IMR-90 (cell line): ENCODE measurements around the gene ATP11A. TPM values are rescaled to one million over a fixed set of nuclear protein-coding genes. Genes with fewer than 3 reads are reported as not detected.

Experiments used
- ATAC-seq: fragments of 200-7000 bp; cut with Tn5 transposase; 2 replicates; pipeline ENCODE4 v1.9.1; 2020; ENCODE audit warnings: low read depth, mild to moderate bottlenecking, moderate library complexity
- BruUV-seq: library from RNA; stranded (reverse); fragments of 400-500 nt; replicated peaks from 2 replicates; lab custom pipeline; 2021; lab: Mats Ljungman, UMichigan
- CTCF ChIA-PET: fragments of 300-600 bp; formaldehyde crosslinking; extraction: SDS; loops from one replicate; lab custom pipeline; 2021; ENCODE audit warnings: antibody characterized with exemption; lab: Yijun Ruan, JAX
- POLR2A ChIA-PET: fragments of 300-600 bp; sonication (Branson Sonifier 250); formaldehyde crosslinking; loops from one replicate; lab custom pipeline; 2022; ENCODE audit warnings: antibody characterized with exemption; ENCODE audit not compliant: unreplicated experiment; lab: Charles Lee
- DNase-seq: peaks from one replicate; pipeline ENCODE4 v3.0.0; 2013
- H2AFZ ChIP-seq: replicated peaks from 2 replicates; pipeline ENCODE3; 2013; ENCODE audit warnings: low read length, mild to moderate bottlenecking; ENCODE audit not compliant: poor library complexity
- H2AK5ac ChIP-seq: 2 replicates; pipeline ENCODE4 v1.6.1; 2013; ENCODE audit warnings: low read depth, low read length, inconsistent platforms
- H2AK9ac ChIP-seq: replicated peaks from 2 replicates; pipeline ENCODE3; 2013; ENCODE audit warnings: mild to moderate bottlenecking, low read depth, low read length, moderate library complexity; ENCODE audit not compliant: poor library complexity
- H2BK120ac ChIP-seq: 2 replicates; pipeline ENCODE4 v1.6.1; 2013; ENCODE audit warnings: low read depth, low read length, inconsistent platforms
- H2BK15ac ChIP-seq: 3 replicates; pipeline ENCODE4 v1.6.1; 2013; ENCODE audit warnings: low read depth, low read length, inconsistent platforms
- H2BK20ac ChIP-seq: 2 replicates; pipeline ENCODE4 v1.6.1; 2013; ENCODE audit warnings: low read depth, mild to moderate bottlenecking, inconsistent platforms, low read length, moderate library complexity
- H2BK5ac ChIP-seq: 2 replicates; pipeline ENCODE4 v1.6.1; 2013; ENCODE audit warnings: mild to moderate bottlenecking, low read depth, low read length, inconsistent platforms; ENCODE audit not compliant: poor library complexity, severe bottlenecking
- H3K14ac ChIP-seq: replicated peaks from 2 replicates; pipeline ENCODE4 v1.6.1; 2013; ENCODE audit warnings: low read depth, low read length, inconsistent platforms
- H3K18ac ChIP-seq: 2 replicates; pipeline ENCODE4 v1.6.1; 2013; ENCODE audit warnings: low read depth, low read length, control low read depth
- H3K23ac ChIP-seq: 2 replicates; pipeline ENCODE4 v1.6.1; 2013; ENCODE audit warnings: low read depth, low read length, inconsistent platforms
- H3K27ac ChIP-seq: 2 replicates; pipeline ENCODE4 v1.5.1; 2013; ENCODE audit warnings: mild to moderate bottlenecking, control low read depth, low read length; ENCODE audit not compliant: insufficient read depth
- H3K27me3 ChIP-seq: 2 replicates; pipeline ENCODE4 v1.6.1; 2013; ENCODE audit warnings: low read length; ENCODE audit not compliant: control insufficient read depth, insufficient read depth
- H3K36me3 ChIP-seq: 2 replicates; pipeline ENCODE4 v1.6.1; 2013; ENCODE audit warnings: low read length, mixed read lengths; ENCODE audit not compliant: control insufficient read depth, insufficient read depth
- H3K4ac ChIP-seq: 2 replicates; pipeline ENCODE4 v1.6.1; 2013; ENCODE audit warnings: low read depth, low read length, inconsistent platforms
- H3K4me1 ChIP-seq: 2 replicates; pipeline ENCODE4 v1.6.1; 2013; ENCODE audit warnings: low read length, mixed read lengths; ENCODE audit not compliant: control insufficient read depth, insufficient read depth
- H3K4me2 ChIP-seq: 2 replicates; pipeline ENCODE4 v1.6.1; 2013; ENCODE audit warnings: low read depth, mild to moderate bottlenecking, control low read depth, low read length, moderate library complexity
- H3K4me3 ChIP-seq: 2 replicates; pipeline ENCODE4 v1.5.1; 2013; ENCODE audit warnings: low read depth, mild to moderate bottlenecking, control low read depth, low read length, moderate library complexity; ENCODE audit not compliant: insufficient read depth
- H3K56ac ChIP-seq: 2 replicates; pipeline ENCODE4 v1.6.1; 2013; ENCODE audit warnings: low read length, inconsistent platforms; ENCODE audit not compliant: insufficient read depth; ENCODE audit errors: extremely low read depth
- H3K79me1 ChIP-seq, 2 experiments: 2 replicates each; pipeline ENCODE4 v1.6.1; 2013; ENCODE audit warnings: low read length in 2 of 2, inconsistent platforms in 1 of 2, low read depth in 1 of 2
- H3K9ac ChIP-seq: 2 replicates; pipeline ENCODE4 v1.6.1; 2013; ENCODE audit warnings: low read depth, low read length, control low read depth
- H3K9me1 ChIP-seq: 2 replicates; pipeline ENCODE4 v1.6.1; 2013; ENCODE audit warnings: low read length, inconsistent platforms; ENCODE audit not compliant: insufficient read depth
- H3K9me3 ChIP-seq: 2 replicates; pipeline ENCODE4 v1.6.1; 2013; ENCODE audit warnings: low read length; ENCODE audit not compliant: control insufficient read depth, insufficient read depth
- H4K20me1 ChIP-seq: 2 replicates; pipeline ENCODE4 v1.6.1; 2013; ENCODE audit warnings: low read length, inconsistent platforms; ENCODE audit not compliant: insufficient read depth
- H4K5ac ChIP-seq: 2 replicates; pipeline ENCODE4 v1.6.1; 2013; ENCODE audit warnings: mild to moderate bottlenecking, low read depth, low read length, control low read depth
- H4K8ac ChIP-seq, 2 experiments: 2 replicates each; pipeline ENCODE4 v1.6.1; 2013; ENCODE audit warnings: low read depth in 2 of 2, low read length in 2 of 2, control low read depth in 1 of 2, inconsistent platforms in 1 of 2
- H4K91ac ChIP-seq: 2 replicates; pipeline ENCODE4 v1.6.1; 2013; ENCODE audit warnings: low read depth, low read length, inconsistent platforms; ENCODE audit not compliant: insufficient read depth
- BHLHE40 ChIP-seq: fragments of 150-350 bp; IDR thresholded peaks from 2 replicates; pipeline ENCODE4 v1.6.1; 2016; ENCODE audit warnings: mild to moderate bottlenecking, low read depth, low read length
- CEBPB ChIP-seq: IDR thresholded peaks from 2 replicates; pipeline ENCODE4 v1.6.1; 2012; ENCODE audit warnings: low read depth, low read length, improper control_type of control experiment
- CHD1 ChIP-seq: IDR thresholded peaks from 2 replicates; pipeline ENCODE4 v1.6.1; 2012; ENCODE audit warnings: low read depth, low read length, improper control_type of control experiment
- CTCF ChIP-seq: conservative IDR thresholded peaks from 2 replicates; pipeline ENCODE4 v1.5.1; 2012; ENCODE audit warnings: mild to moderate bottlenecking, low read depth, low read length, improper control_type of control experiment
- FOS ChIP-seq: fragments of 150-350 bp; IDR thresholded peaks from 2 replicates; pipeline ENCODE4 v1.6.1; 2016; ENCODE audit warnings: low read depth, low read length
- MAFK ChIP-seq: IDR thresholded peaks from 2 replicates; pipeline ENCODE4 v1.6.1; 2012; ENCODE audit warnings: low read depth, low read length, improper control_type of control experiment
- MAZ ChIP-seq: IDR thresholded peaks from 2 replicates; pipeline ENCODE4 v1.6.1; 2012; ENCODE audit warnings: low read depth, mild to moderate bottlenecking, low read length, improper control_type of control experiment, moderate library complexity, borderline replicate concordance
- MXI1 ChIP-seq: IDR thresholded peaks from 2 replicates; pipeline ENCODE4 v1.6.1; 2012; ENCODE audit warnings: low read depth, mild to moderate bottlenecking, low read length, moderate library complexity, borderline replicate concordance
- NFE2L2 ChIP-seq: fragments of 150-350 bp; IDR thresholded peaks from 2 replicates; pipeline ENCODE4 v1.6.1; 2016; ENCODE audit warnings: low read depth, mild to moderate bottlenecking, low read length
- POLR2A ChIP-seq: IDR thresholded peaks from 2 replicates; pipeline ENCODE4 v1.6.1; 2012; ENCODE audit warnings: mild to moderate bottlenecking, low read depth, low read length
- RAD21 ChIP-seq: IDR thresholded peaks from 2 replicates; pipeline ENCODE4 v1.6.1; 2012; ENCODE audit warnings: low read length, improper control_type of control experiment
- RCOR1 ChIP-seq: IDR thresholded peaks from 2 replicates; pipeline ENCODE4 v1.6.1; 2012; ENCODE audit warnings: mild to moderate bottlenecking, low read length, improper control_type of control experiment; ENCODE audit not compliant: insufficient replicate concordance
- RFX5 ChIP-seq: IDR thresholded peaks from 2 replicates; pipeline ENCODE4 v1.8.0; 2012; ENCODE audit warnings: low read depth, mild to moderate bottlenecking, low read length, moderate library complexity
- WGBS, 2 experiments: methylation state at CpG; one replicate each; pipeline versions ENCODE4 v1.1.5 to v1.1.7; 2013; ENCODE audit warnings: missing lambda C conversion rate in 2 of 2; ENCODE audit not compliant: insufficient read length in 1 of 2; ENCODE audit errors: extremely low coverage in 2 of 2; 5-methylcytosine and 5-hydroxymethylcytosine counted together
- dilution Hi-C: fragments of 300-500 bp; cut with HindIII; formaldehyde crosslinking; loops from one replicate; pipeline ENCODE4 v1.14.3; 2018; ENCODE audit warnings: low sequenced_read_pairs; ENCODE audit not compliant: unreplicated experiment
- in situ Hi-C: fragments of 300-500 bp; cut with MboI; formaldehyde crosslinking; loops from 3 replicates; pipeline ENCODE4 v1.14.3; 2019; ENCODE audit warnings: low sequenced_read_pairs, inconsistent platforms, mixed read lengths
- intact Hi-C: fragments of 100-400 bp; cut with micrococcal nuclease; formaldehyde crosslinking; loops from 2 replicates; pipeline ENCODE4 v1.10.0; 2022
- polyA plus RNA-seq, 3 experiments: library from polyadenylated mRNA; depleted of rRNA; stranded (reverse); fragments of >200 nt; gene quantifications; 2 replicates each; pipeline ENCODE4 v1.2.3, GENCODE V29; 2012; ENCODE audit warnings: low replicate concordance in 1 of 3
- total RNA-seq: library from RNA; depleted of rRNA; stranded (reverse); fragments of >200 nt; gene quantifications from 2 replicates; pipeline ENCODE4 v1.2.3, GENCODE V29; 2012
- TF ChIP-seq, protein P1 (sequence below): fragments of 150-350 bp; IDR thresholded peaks from 2 replicates; pipeline ENCODE4 v1.6.1; 2017; ENCODE audit warnings: mild to moderate bottlenecking, antibody characterized with exemption, low read length, low read depth
- TF ChIP-seq, protein P2 (sequence below): fragments of 150-350 bp; IDR thresholded peaks from 2 replicates; pipeline ENCODE4 v1.6.1; 2016; ENCODE audit warnings: low read depth, mild to moderate bottlenecking, low read length, moderate library complexity, borderline replicate concordance

Gene ATP11A
- total and polyA plus RNA-seq, 2 of the 4 experiments (the other 2 are of a cell fraction): 8.4 to 12.0 TPM

GRCh38 chr13:112704308-112705145, 14.7 kb downstream of the ATP11A start:
- 80% methylated on average over 1 of the region's 17 CpGs; no CpG with 5 or more reads in 1 of the 2 experiments for WGBS, 2 experiments
- intact Hi-C loops: no loop called here
- TF ChIP-seq NFE2L2 (no peak), FOS (no peak), RCOR1 (no peak), CEBPB (no peak), MAZ (no peak), CTCF (no peak), MAFK (no peak), RAD21 (no peak), RFX5 (no peak), CHD1 (no peak), MXI1 (no peak), POLR2A (no peak), BHLHE40 (no peak)
- TF ChIP-seq, protein P1, sequence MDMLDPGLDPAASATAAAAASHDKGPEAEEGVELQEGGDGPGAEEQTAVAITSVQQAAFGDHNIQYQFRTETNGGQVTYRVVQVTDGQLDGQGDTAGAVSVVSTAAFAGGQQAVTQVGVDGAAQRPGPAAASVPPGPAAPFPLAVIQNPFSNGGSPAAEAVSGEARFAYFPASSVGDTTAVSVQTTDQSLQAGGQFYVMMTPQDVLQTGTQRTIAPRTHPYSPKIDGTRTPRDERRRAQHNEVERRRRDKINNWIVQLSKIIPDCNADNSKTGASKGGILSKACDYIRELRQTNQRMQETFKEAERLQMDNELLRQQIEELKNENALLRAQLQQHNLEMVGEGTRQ: no peak
- TF ChIP-seq, protein P2, sequence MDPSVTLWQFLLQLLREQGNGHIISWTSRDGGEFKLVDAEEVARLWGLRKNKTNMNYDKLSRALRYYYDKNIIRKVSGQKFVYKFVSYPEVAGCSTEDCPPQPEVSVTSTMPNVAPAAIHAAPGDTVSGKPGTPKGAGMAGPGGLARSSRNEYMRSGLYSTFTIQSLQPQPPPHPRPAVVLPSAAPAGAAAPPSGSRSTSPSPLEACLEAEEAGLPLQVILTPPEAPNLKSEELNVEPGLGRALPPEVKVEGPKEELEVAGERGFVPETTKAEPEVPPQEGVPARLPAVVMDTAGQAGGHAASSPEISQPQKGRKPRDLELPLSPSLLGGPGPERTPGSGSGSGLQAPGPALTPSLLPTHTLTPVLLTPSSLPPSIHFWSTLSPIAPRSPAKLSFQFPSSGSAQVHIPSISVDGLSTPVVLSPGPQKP: no peak

More at GRCh38 chr13:112704308-112705145, 14.7 kb downstream of the ATP11A start:
- Histone ChIP-seq H2BK15ac (no peak overlapping the region), H3K56ac (no peak overlapping the region), H3K79me1 (peaks cover 16 to 54% of the 10 kb centered on the region in 2 experiments), H3K36me3 (0 out of 2 replicates have a peak, but pooled peaks cover 1% of the 10 kb centered on the region), H4K5ac (no peak overlapping the region), H2AFZ (no peak overlapping the region), H3K4ac (no peak overlapping the region), H2AK5ac (no peak overlapping the region), H2BK20ac (no peak overlapping the region), H3K27me3 (no peaks in the 10 kb centered on the region), H3K14ac (no peak overlapping the region), H3K18ac (no peak overlapping the region; the same call in 1 of the 2 replicates), H3K9me3 (no peaks in the 10 kb centered on the region), H3K27ac (no peak overlapping the region), H3K4me3 (no peak overlapping the region), H3K9ac (no peak overlapping the region), H2AK9ac (no peak overlapping the region), H4K8ac (no peak overlapping the region), H3K4me2 (no peak overlapping the region), H3K9me1 (peaks cover 7% of the 10 kb centered on the region; the same call in 1 of the 2 replicates), H4K91ac (no peak overlapping the region), H4K20me1 (peaks cover 19% of the 10 kb centered on the region), H3K4me1 (peaks cover 7% of the 10 kb centered on the region; the same call in 1 of the 2 replicates), H2BK120ac (no peak overlapping the region), H2BK5ac (no peak overlapping the region), H3K23ac (no peak overlapping the region)
- BruUV-seq: no TSS peak
- DNase-seq: no peak
- ChIA-PET CTCF (no interaction called here), POLR2A (no interaction called here)
- in situ Hi-C loops (no loop called here), dilution Hi-C loops (no loop called here)
- ATAC-seq: no peak
